ENCODE data around the gene PARVG. TPM values are rescaled to one million over a fixed set of nuclear protein-coding genes. Genes with fewer than 3 reads are reported as not detected.
"Not testable (repeated sequence)": the region's sequence is repeated elsewhere in the genome, so short reads cannot be mapped to it uniquely, and the experiment has no call there.

PARVG gene
- total RNA-seq, 1 donor from 2014 or later = 0.23 TPM

GRCh38 chr22:44237290-44237689, 56.6 kb downstream of the PARVG start:
- peaks cover 2% of the 10 kb centered on the region for H3K9me3 Mint-ChIP-seq (ENCODE audit: unreplicated experiment)
- no peak overlapping the region for H3K4me3 Mint-ChIP-seq (ENCODE audit: unreplicated experiment)
- DNase-seq (ENCODE audit: low read depth) = no peak
- H3K36me3 ChIP-seq (ENCODE audit: insufficient read depth, low read length) = no peaks in the 10 kb centered on the region
- peaks cover 3% of the 10 kb centered on the region for H3K27me3 Mint-ChIP-seq (ENCODE audit: low read depth, unreplicated experiment)
- no peak overlapping the region for H3K4me2 ChIP-seq (ENCODE audit: low read length)
- TF ChIP-seq EZH2 (IDR thresholded peaks at IDR 0.05; ENCODE audit: insufficient read depth, low read length) = no peak
- TF ChIP-seq, protein P1, sequence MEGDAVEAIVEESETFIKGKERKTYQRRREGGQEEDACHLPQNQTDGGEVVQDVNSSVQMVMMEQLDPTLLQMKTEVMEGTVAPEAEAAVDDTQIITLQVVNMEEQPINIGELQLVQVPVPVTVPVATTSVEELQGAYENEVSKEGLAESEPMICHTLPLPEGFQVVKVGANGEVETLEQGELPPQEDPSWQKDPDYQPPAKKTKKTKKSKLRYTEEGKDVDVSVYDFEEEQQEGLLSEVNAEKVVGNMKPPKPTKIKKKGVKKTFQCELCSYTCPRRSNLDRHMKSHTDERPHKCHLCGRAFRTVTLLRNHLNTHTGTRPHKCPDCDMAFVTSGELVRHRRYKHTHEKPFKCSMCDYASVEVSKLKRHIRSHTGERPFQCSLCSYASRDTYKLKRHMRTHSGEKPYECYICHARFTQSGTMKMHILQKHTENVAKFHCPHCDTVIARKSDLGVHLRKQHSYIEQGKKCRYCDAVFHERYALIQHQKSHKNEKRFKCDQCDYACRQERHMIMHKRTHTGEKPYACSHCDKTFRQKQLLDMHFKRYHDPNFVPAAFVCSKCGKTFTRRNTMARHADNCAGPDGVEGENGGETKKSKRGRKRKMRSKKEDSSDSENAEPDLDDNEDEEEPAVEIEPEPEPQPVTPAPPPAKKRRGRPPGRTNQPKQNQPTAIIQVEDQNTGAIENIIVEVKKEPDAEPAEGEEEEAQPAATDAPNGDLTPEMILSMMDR (IDR thresholded peaks at IDR 0.05; ENCODE audit: insufficient read depth, low read depth, low read length) = no peak
- H3K4me1 Mint-ChIP-seq (ENCODE audit: low read depth, unreplicated experiment) = no peaks in the 10 kb centered on the region
- H3K4me1 ChIP-seq (ENCODE audit: insufficient read depth, low read length) = no peaks in the 10 kb centered on the region
- no peaks in the 10 kb centered on the region for H3K27me3 ChIP-seq (ENCODE audit: insufficient read depth, low read length)
- no peak for FAIRE-seq
- no peaks in the 10 kb centered on the region for H3K9me3 ChIP-seq (ENCODE audit: insufficient read depth, low read depth, low read length)
- no peaks in the 10 kb centered on the region for H4K20me1 ChIP-seq (ENCODE audit: insufficient read depth, low read length)
- H3K27ac ChIP-seq (ENCODE audit: low read depth, low read length) = no peak overlapping the region
- H3K9ac ChIP-seq (ENCODE audit: low read length) = no peak overlapping the region
- H3K79me2 ChIP-seq (ENCODE audit: insufficient read depth, low read length) = no peaks in the 10 kb centered on the region
- H3K4me3 ChIP-seq (ENCODE audit: insufficient read depth, low read depth, low read length) = no peak overlapping the region
- H3K27ac Mint-ChIP-seq (ENCODE audit: unreplicated experiment) = no peak overlapping the region
- H2AFZ ChIP-seq (ENCODE audit: low read depth, low read length) = no peak overlapping the region
- H3K36me3 Mint-ChIP-seq (ENCODE audit: low read depth, unreplicated experiment) = no peaks in the 10 kb centered on the region

- DNase-seq (ENCODE audit: low read depth); H3K9me3 ChIP-seq (ENCODE audit: insufficient read depth, low read depth, low read length); H3K27me3 ChIP-seq (ENCODE audit: insufficient read depth, low read length); H3K36me3 ChIP-seq (ENCODE audit: insufficient read depth, low read length); H2AFZ ChIP-seq (ENCODE audit: low read depth, low read length); H3K4me3 ChIP-seq (ENCODE audit: insufficient read depth, low read depth, low read length); H3K9ac ChIP-seq (ENCODE audit: low read length); H3K4me3 Mint-ChIP-seq (ENCODE audit: unreplicated experiment); H3K4me2 ChIP-seq (ENCODE audit: low read length); H3K4me1 ChIP-seq (ENCODE audit: insufficient read depth, low read length); H3K36me3 Mint-ChIP-seq (ENCODE audit: low read depth, unreplicated experiment); H3K27ac ChIP-seq (ENCODE audit: low read depth, low read length); H3K9me3 Mint-ChIP-seq (ENCODE audit: unreplicated experiment); H3K4me1 Mint-ChIP-seq (ENCODE audit: low read depth, unreplicated experiment); H3K79me2 ChIP-seq (ENCODE audit: insufficient read depth, low read length); H4K20me1 ChIP-seq (ENCODE audit: insufficient read depth, low read length): not testable (repeated sequence)
- Mint-ChIP-seq H3K27ac (ENCODE audit: unreplicated experiment) (peak overlapping the region; percentile 3), H3K27me3 (ENCODE audit: low read depth, unreplicated experiment) (peaks cover 19% of the 10 kb centered on the region)
- peak; percentile 41 for FAIRE-seq
These were observed 60.4 kb downstream of the PARVG start for GRCh38 chr22:44241121-44241520.

DNA sequence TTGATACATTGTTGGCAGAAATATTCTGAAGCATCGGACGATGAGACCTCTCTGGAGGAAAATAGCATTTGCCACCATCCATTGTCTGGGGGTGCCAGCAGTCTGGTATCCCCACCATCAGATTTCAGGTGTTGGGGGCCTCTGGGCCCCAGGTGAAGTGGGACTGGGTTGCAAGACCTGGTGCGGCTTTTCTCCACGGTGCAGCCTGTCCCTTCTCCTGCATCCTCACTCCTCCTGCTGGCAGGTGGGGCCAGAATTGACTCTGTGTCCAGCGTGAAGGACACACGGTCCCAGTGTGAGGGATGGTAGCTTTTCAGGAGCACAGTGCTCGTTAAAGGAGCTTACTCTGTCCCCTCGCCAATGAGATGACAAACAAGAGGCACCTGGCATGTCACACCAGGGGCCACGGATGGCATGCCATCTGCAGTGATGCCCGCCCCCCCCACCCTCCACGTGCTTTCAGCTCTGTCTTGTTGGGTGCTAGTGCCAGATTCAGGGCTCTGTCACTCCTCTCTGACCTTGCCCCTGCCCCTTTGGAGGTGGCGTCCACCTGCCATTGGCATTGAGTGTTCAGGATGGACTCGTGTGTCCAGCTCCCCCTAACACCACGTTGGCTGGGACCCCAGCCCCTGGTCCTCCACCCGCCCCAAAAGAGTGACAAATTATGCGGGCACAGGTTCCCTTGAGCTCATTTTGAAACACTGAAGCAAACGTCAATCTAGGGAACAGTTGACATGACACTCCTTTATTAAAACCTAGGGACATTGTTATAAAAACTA, 62.4 kb downstream of the PARVG start:
- Histone ChIP-seq H3K36me3 (ENCODE audit: insufficient read depth, low read length) (no peaks in the 10 kb centered on the region), H3K4me3 (ENCODE audit: insufficient read depth, low read depth, low read length) (no peak overlapping the region), H3K9ac (ENCODE audit: low read length) (no peak overlapping the region), H3K4me1 (ENCODE audit: insufficient read depth, low read length) (no peaks in the 10 kb centered on the region), H4K20me1 (ENCODE audit: insufficient read depth, low read length) (no peaks in the 10 kb centered on the region), H3K79me2 (ENCODE audit: insufficient read depth, low read length) (no peaks in the 10 kb centered on the region), H3K9me3 (ENCODE audit: insufficient read depth, low read depth, low read length) (no peaks in the 10 kb centered on the region), H3K4me2 (ENCODE audit: low read length) (no peak overlapping the region), H3K27ac (ENCODE audit: low read depth, low read length) (no peak overlapping the region), H2AFZ (ENCODE audit: low read depth, low read length) (no peak overlapping the region), H3K27me3 (ENCODE audit: insufficient read depth, low read length) (no peaks in the 10 kb centered on the region)
- DNase-seq (ENCODE audit: low read depth) (no peak), FAIRE-seq (no peak)
- Mint-ChIP-seq H3K27me3 (ENCODE audit: low read depth, unreplicated experiment) (peaks cover 32% of the 10 kb centered on the region), H3K4me1 (ENCODE audit: low read depth, unreplicated experiment) (no peaks in the 10 kb centered on the region), H3K27ac (ENCODE audit: unreplicated experiment) (no peak overlapping the region), H3K4me3 (ENCODE audit: unreplicated experiment) (no peak overlapping the region), H3K36me3 (ENCODE audit: low read depth, unreplicated experiment) (no peaks in the 10 kb centered on the region), H3K9me3 (ENCODE audit: unreplicated experiment) (peaks cover 2% of the 10 kb centered on the region)
- TF ChIP-seq EZH2 (IDR thresholded peaks at IDR 0.05; ENCODE audit: insufficient read depth, low read length) = no peak
- TF ChIP-seq, protein P1 (IDR thresholded peaks at IDR 0.05; ENCODE audit: insufficient read depth, low read depth, low read length) = no peak
